Calu3 (cell line): Measurements from ENCODE around the gene LZTFL1. TPM values are rescaled to one million over a fixed set of nuclear protein-coding genes. Genes with fewer than 3 reads are reported as not detected.

Source experiments
- BruUV-seq: library from RNA; stranded (reverse); fragments of 400-500 nt; replicated peaks from 2 replicates; lab custom pipeline; 2021; lab: Mats Ljungman, UMichigan
- CTCF ChIA-PET: fragments of 300-600 bp; sonication (Branson Sonifier 250); formaldehyde crosslinking; loops from one replicate; lab custom pipeline; 2022; ENCODE audit warnings: antibody characterized with exemption; lab: Charles Lee
- DNase-seq: peaks from one replicate; pipeline ENCODE4 v3.0.0; 2022
- H3K27ac Mint-ChIP-seq: one replicate; pipeline ENCODE4 v1.8.0; 2022; ENCODE audit warnings: mixed read lengths; ENCODE audit not compliant: unreplicated experiment
- H3K27me3 Mint-ChIP-seq: one replicate; pipeline ENCODE4 v1.8.0; 2022; ENCODE audit warnings: mixed read lengths; ENCODE audit not compliant: unreplicated experiment
- H3K36me3 Mint-ChIP-seq: one replicate; pipeline ENCODE4 v1.8.0; 2022; ENCODE audit warnings: mild to moderate bottlenecking, moderate library complexity, mixed read lengths; ENCODE audit not compliant: insufficient read depth, unreplicated experiment
- H3K4me1 Mint-ChIP-seq: one replicate; pipeline ENCODE4 v1.8.0; 2022; ENCODE audit warnings: mild to moderate bottlenecking, low read depth, mixed read lengths; ENCODE audit not compliant: unreplicated experiment
- H3K4me3 Mint-ChIP-seq: one replicate; pipeline ENCODE4 v1.8.0; 2022; ENCODE audit warnings: mild to moderate bottlenecking, low read depth, moderate library complexity, mixed read lengths; ENCODE audit not compliant: unreplicated experiment
- H3K9me3 Mint-ChIP-seq: one replicate; pipeline ENCODE4 v1.8.0; 2022; ENCODE audit warnings: low read depth, mixed read lengths; ENCODE audit not compliant: unreplicated experiment
- CTCF ChIP-seq: fragments of 200-600 bp; IDR thresholded peaks from one replicate; pipeline ENCODE4 v1.8.0; 2022; ENCODE audit warnings: antibody characterized with exemption; ENCODE audit not compliant: unreplicated experiment
- intact Hi-C: fragments of 100-400 bp; cut with micrococcal nuclease; formaldehyde crosslinking; loops from one replicate; pipeline ENCODE4 v1.10.0; 2022; ENCODE audit not compliant: unreplicated experiment
- total RNA-seq: library from RNA; stranded (reverse); gene quantifications from 2 replicates; pipeline ENCODE4 v1.2.3, GENCODE V29; 2022

The LZTFL1 gene
- total RNA-seq, 1 experiment from 2014 or later = 12.7 TPM

GRCh38 chr3:45800611-45801010 is 41.3 kb downstream of the LZTFL1 start:
- H3K4me1 Mint-ChIP-seq = peaks cover 8% of the 10 kb centered on the region
- H3K36me3 Mint-ChIP-seq = peaks cover 8% of the 10 kb centered on the region
- DNase-seq = peak; percentile 28
- CTCF ChIA-PET = no interaction called here
- intact Hi-C loops = no loop called here
- H3K9me3 Mint-ChIP-seq = no peaks in the 10 kb centered on the region
- no peak overlapping the region for H3K4me3 Mint-ChIP-seq
- H3K27me3 Mint-ChIP-seq = peaks cover 28% of the 10 kb centered on the region
- no peak for TF ChIP-seq CTCF
- no peak overlapping the region for H3K27ac Mint-ChIP-seq
- no TSS peak for BruUV-seq

GRCh38 chr3:45799586-45799985 is 42.3 kb downstream of the LZTFL1 start:
- no peak for DNase-seq
- H3K4me1 Mint-ChIP-seq = peaks cover 18% of the 10 kb centered on the region
- no peak for TF ChIP-seq CTCF
- H3K27me3 Mint-ChIP-seq = peaks cover 39% of the 10 kb centered on the region
- no peak overlapping the region for H3K27ac Mint-ChIP-seq
- H3K9me3 Mint-ChIP-seq = no peaks in the 10 kb centered on the region
- BruUV-seq = no TSS peak
- intact Hi-C loops = no loop called here
- H3K4me3 Mint-ChIP-seq = no peak overlapping the region
- CTCF ChIA-PET = interaction anchor here (0.6 to 0.7 kb wide), 2 partner anchors 106 to 987 kb away, joined by 3 to 4 read pairs; no protein-coding TSS in a partner anchor
- H3K36me3 Mint-ChIP-seq = peaks cover 14% of the 10 kb centered on the region

- Mint-ChIP-seq H3K36me3 (peaks cover 14% of the 10 kb centered on the region), H3K4me3 (no peak overlapping the region), H3K27me3 (peaks cover 41% of the 10 kb centered on the region), H3K4me1 (peaks cover 31% of the 10 kb centered on the region), H3K9me3 (no peaks in the 10 kb centered on the region), H3K27ac (no peak overlapping the region)
- intact Hi-C loops = no loop called here
- no TSS peak for BruUV-seq
- no peak for TF ChIP-seq CTCF
- CTCF ChIA-PET = interaction anchor here (0.7 to 1.8 kb wide), 2 partner anchors 35 to 230 kb away, joined by 3 to 5 read pairs; no protein-coding TSS in a partner anchor
- no peak for DNase-seq
Measured at GRCh38 chr3:45798034-45798433, 43.9 kb downstream of the LZTFL1 start.

GRCh38 chr3:45796902-45797637 is 44.8 kb downstream of the LZTFL1 start:
- CTCF ChIA-PET = interaction anchor here (0.6 to 1.8 kb wide), 3 partner anchors 36 to 141 kb away, joined by 4 to 6 read pairs (median 5); no protein-coding TSS in a partner anchor
- Mint-ChIP-seq H3K27me3 (peaks cover 42% of the 10 kb centered on the region), H3K4me3 (peak overlapping the region; percentile 67)

More at GRCh38 chr3:45796902-45797637, 44.8 kb downstream of the LZTFL1 start:
- intact Hi-C loops = no loop called here
- TSS peak; percentile 53 for BruUV-seq
- Mint-ChIP-seq H3K36me3 (peaks cover 14% of the 10 kb centered on the region), H3K9me3 (no peaks in the 10 kb centered on the region), H3K4me1 (peaks cover 31% of the 10 kb centered on the region), H3K27ac (no peak overlapping the region)
- no peak for TF ChIP-seq CTCF
- no peak for DNase-seq
